Activated T-cell treated with anti-CD3 and anti-CD28 coated beads, Interleukin-2, amount 50 U/mL, for 48 hours (primary cell): ENCODE measurements around the gene ST3GAL6.
"Not testable (repeated sequence)": the region's sequence is repeated elsewhere in the genome, so short reads cannot be mapped to it uniquely, and the experiment has no call there.

Experiments
- DNase-seq, 2 experiments: peaks; one replicate each; pipeline ENCODE4 v3.0.0-alpha.2; 2020

The ST3GAL6 gene

DNA sequence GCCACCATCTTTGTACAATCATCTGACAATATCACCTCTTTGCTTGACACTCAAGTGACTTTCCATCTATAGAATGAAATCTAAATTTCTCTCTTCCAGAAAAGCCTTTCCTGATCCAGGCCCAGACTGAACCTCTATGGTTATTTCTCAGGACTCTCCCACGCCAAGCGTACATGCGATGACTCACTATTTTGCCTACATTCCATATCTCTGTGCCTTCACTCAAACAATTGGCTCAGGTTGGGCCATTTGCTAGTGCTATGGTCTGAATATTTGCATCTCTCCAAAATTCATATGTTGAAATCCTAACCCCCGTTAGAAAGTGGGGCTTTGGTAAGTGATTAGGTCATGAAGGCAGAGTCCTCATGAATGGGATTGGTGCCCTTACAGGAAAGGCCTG is 43.9 kb downstream of the ST3GAL6 start:
- no peak for DNase-seq

DNA sequence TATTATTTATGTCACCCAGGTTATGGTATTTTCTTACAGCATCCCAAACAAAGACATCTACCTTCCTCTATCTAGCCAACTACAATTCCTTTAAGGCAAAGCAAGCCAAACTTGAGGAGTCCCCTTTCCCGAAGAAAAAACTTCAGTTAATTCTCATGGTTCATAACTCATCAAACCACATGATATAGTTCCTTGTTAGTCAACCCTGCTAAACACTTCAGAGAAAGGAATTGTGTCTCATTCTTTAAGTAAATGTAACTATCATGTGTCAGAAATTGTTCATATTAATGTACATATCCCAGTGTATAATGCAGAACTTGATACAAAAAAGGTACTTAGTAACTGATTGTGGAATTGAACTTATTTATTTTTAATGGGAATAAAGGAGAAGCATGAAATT is 44.4 kb downstream of the ST3GAL6 start:
- no peak for DNase-seq

DNA sequence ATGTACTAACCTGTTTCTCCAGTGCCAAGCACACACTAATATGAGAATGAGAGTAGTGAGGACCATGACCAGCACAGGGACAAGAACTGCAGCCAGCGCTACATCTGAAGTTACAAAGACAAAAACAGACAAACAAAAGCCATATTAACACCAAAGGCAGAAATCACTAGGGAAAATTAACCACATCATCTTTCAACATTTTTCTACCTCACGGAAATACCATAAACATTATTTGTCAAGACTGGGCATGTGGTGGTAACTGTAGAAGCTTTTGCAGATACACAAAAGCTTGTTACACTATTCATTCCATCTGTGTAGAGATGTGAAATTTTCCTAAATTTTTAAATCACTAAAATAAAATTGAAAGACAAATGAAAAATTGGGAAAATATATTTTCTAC is 44.9 kb downstream of the ST3GAL6 start:
- DNase-seq, result no peak

DNA sequence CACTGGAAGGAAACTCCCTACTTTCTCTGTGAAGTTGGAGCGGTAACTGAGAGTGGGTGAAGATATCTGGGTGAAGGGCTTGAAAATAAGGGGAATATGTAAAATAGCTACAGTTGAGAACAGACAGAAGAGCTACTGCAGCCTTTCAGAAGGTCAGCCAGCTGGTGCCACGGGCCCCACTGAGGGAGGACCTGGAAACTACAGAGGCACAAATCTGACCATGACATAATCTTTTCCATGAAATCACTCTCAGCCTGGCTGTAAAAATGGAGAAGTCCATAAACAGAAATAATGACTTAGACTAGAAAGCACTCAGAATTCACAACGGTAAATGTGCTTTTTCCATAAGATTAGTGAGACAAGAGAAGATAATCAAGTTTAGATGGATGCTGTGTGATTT is 46.4 kb downstream of the ST3GAL6 start:
- no peak for DNase-seq

- DNase-seq, result no peak
These were observed 47.9 kb downstream of the ST3GAL6 start for GRCh38 chr3:98811048-98811447.

DNA sequence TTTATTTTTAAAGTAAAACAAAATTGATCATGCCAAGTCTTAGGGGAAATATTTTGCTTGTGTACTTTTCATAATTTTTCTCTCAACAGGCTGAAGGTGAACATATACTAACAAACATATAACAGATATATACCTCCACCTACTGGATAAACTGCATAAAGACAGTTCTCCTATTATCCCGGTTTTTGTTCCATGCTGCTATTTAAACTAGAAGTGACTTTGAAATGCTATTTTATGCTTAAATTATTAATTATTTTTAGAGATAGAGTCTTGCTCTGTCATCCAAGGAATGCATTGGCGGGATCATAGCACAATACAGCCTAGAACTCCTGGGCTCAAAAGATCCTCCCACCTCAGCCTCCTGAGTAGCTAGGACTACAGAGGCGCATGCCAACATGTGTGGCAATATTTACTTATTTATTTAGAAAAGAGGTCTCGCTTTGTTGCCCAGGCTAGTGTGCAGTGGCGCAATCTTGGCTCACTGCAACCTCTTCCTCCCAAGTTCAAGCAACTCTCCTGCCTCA is 49.8 kb downstream of the ST3GAL6 start:
- DNase-seq, result no peak

DNA sequence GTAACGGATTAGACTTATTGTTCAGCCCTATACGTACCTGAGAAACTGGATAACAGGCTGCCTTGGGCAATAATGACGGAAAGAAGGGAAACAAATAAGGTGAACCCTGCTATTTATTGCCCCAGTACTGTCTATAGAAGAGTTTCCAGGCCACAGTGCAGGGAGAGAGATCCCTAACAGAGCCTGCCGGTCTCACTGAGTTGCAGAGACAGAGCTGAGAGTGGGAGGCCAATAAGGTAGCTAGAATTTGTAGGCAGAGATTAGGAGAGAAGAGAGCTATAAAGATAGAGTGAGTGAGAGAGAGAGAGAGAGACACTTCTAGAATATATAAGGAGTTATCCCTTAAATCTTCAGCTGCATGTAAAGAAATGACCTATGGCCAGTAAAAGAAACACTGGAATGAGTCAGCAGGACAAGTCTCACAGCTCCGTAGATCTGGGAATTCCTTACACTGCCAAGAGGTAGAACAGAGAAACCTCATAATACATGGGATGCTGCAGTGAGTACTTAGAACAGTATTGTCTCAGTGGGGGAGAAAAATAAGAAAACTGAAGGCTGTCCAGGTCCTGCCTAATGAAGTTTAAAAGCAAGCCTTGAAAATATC is 51.8 kb downstream of the ST3GAL6 start:
- no peak for DNase-seq

GRCh38 chr3:98817547-98818041 is 54.5 kb downstream of the ST3GAL6 start:
- DNase-seq, result no peak

DNA sequence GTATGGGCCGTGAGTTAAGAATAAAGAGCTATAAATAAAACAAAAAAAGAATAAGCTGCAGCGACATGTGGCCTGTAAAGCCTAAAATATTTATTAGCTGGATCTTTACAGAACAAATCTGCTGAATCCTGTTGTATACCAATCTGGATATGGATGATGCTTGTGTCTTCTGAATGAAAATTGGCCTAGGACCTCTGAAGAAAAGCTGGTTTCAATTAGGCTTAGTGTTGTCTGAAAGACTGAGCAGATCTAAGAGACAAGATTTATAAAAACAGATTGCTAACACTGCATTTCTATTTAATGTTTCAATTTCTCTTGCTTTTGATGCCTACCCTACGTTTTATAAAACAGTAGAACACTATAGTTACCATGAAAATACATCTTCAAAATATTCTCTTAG is 57.9 kb downstream of the ST3GAL6 start:
- DNase-seq, result no peak

GRCh38 chr3:98823791-98824190 is 60.7 kb downstream of the ST3GAL6 start:
- DNase-seq, result no peak

DNA sequence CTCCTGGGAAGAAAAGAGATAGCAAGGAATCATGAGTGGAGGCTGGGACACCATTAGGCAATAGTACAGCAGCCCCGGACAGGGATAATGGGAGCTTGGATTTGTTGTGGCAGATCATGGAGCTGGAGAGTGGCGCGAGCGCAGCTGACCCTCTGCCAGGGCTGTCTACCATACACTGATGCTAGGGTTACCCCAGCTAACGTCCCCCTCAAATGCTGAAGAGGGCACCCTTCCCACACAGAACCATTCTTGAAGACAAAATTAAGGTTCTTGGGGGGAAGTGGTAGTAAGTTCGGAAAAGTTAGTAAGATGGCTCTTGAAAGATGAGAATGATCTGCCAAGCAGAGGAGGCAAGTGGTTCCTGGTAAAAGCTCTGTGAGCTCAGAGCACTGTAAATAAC is 61.1 kb downstream of the ST3GAL6 start:
- DNase-seq, result no peak

DNA sequence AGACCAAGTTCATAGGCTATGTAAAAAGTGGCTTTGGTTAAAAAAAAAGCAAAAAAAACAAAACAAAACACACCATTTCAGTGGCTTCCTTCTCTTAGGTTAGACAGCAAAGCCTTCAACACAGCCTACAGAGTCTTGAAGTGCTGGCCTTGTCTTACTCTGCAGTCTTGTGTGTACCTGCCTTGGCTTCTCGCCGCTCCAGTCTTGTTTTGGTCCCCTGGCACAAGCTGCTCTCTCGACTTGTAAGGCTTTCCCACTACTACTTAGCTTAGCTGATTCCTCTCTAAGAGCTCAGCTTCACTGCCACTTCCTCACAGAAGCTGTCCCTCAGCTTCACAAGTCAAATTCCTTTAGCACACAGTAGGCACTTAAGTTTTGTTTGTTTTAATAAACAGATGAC is 63.0 kb downstream of the ST3GAL6 start:
- no peak for DNase-seq

- DNase-seq, result no peak
These were observed 64.2 kb downstream of the ST3GAL6 start for GRCh38 chr3:98827221-98827920.

GRCh38 chr3:98829246-98829832 is 66.2 kb downstream of the ST3GAL6 start:
- no peak for DNase-seq

- DNase-seq, result not testable (repeated sequence)
These were observed 67.9 kb downstream of the ST3GAL6 start for GRCh38 chr3:98831060-98831459.

DNA sequence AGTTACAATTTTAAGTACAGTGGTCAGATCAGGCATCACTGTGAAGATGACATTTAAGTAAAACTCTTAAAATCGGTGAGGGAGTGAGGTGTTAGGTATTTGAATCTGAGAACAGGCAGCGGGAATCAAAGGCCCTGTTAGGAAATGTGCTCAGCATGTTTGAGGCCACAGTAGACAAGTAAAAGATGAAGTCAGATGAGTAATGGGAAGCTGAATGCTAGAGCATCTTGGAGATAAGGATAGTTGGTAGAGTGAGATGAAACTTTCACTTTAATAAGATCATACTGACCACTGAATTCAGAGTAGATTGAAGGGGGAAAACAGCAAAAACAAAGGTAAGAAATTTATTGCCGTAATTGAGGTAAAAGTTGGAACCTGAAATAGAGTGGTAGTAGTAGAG is 76.7 kb downstream of the ST3GAL6 start:
- no peak for DNase-seq

- DNase-seq, result no peak
These were observed 80.3 kb downstream of the ST3GAL6 start for GRCh38 chr3:98843266-98843959.
